HG03342 (cell line): ENCODE data around the gene KDELR3.

ENCODE experiments used
- ATAC-seq: cut with Tn5 transposase; IDR thresholded peaks from one replicate; pipeline ENCODE4 v1.9.1; 2021; ENCODE audit warnings: mild to moderate bottlenecking, moderate library complexity; ENCODE audit not compliant: unreplicated experiment

Gene KDELR3

DNA sequence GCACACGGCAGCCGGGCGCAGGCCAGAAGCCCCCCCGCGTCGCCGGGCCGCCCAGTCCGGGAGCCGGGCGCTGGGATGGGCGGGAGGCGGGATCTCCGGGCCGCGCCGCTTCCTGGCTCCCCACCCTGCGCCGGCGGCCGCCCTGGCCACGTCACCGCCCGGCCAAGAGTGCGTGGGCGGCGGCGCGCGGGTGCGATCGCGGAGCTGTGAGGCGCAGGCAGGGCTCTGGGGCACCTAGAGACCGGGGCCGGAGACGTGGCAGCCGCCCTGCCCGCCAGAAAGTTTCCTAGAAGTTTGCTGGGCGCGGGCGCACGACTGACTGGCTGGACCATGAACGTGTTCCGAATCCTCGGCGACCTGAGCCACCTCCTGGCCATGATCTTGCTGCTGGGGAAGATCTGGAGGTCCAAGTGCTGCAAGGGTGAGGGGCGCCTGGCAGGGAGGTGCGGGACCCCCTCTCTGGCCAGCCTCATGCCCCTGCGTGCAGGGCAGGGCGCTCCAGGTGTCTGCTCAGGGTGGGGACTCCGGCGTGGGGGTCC lies at the start of gene KDELR3:
KDELR3 (plus strand) TSS at position 193 of the 539 bp plus-strand sequence; CDS start at position 331, 138 bp downstream.
- ATAC-seq: no peak

DNA sequence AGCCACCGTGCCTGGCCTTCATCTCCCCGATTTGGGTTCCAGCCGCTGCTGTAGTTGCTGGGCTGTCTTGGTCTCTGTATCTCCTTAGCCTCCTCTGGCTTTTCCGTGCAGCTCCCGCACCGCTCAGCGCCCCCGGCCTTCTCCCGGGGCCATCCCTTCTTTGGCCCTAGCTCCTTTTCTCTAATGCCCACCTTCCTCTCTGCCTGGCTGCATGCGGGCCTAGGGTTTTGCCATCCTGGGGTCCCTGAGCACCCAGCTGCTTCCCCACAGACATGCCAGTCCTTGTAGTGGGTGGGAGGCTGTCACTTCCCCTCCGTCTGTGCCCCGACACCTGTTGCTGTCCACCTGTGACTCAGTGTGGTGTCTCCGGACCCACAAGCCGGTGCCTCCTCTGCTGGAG lies 49.3 kb upstream of the KDELR3 start:
- no peak for ATAC-seq

DNA sequence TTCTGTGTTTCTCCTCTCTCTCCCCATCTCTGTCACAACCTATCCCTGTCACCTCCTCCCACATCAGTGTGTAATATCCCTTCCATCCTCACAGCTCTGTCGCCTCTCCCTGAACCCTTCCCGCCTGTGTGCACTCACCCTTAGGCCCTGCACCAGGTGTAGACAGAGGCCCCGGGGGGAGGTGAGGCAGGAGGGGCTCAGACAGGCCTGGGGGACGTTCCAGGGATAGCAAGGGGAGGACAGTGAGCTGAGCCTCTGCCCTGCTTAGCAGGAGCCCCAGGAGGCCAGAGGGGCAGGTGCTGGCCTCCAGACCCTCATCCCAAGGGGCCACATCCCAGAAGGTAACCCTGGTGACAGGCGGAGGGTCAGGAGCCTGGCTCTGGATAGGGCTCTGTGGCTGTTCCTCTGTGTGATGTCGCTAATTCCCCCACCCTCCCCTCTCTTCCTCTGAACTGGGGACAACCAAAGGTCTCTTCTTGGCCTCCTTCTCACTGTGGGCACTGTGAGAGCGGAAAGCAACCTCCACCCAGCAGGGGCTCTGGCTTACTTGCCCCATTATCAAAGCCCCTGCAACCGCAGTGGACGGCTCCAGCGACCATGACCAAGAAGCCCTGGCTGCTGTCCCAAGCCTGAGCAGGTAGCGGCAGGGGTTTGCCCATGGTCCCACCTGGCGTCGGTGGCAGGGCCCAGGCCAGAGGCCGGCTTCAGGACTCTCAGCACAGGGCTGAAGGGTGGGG lies 48.6 kb upstream of the KDELR3 start:
- no peak for ATAC-seq

DNA sequence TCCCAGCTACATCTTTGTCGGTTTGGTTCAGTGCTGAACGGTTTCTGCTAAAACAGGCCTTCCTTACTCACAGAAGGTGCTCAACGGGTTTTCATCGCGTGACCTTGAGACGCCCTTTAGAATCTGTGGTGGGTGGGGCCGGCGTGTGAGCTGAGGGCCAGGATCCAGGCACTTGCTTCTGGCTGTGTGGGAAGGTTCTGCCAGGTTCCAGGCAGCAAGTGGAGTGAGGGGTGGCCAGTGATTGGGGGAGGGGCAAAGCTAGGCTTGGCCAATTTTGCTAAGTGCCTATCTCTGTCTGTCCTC lies 48.1 kb upstream of the KDELR3 start:
- ATAC-seq: no peak

DNA sequence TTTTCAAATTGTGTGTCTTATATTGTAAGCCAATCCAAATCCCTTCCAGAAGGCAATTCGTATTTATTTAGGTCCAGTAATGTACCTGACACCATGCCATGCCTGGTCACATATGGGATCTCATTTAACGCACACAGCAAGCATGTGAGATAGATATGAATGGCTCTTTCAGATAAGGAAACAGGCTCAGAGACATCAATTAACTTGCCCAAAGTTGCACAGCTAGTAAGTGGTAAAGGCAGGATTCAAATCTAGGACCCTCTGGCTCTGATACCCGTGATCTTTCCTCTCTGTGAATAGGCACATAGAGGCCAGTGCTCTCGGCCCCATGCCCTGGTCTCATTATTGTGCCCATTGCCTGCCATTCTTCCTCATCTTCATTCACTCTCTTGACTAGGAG lies 47.2 kb upstream of the KDELR3 start:
- ATAC-seq: no peak

DNA sequence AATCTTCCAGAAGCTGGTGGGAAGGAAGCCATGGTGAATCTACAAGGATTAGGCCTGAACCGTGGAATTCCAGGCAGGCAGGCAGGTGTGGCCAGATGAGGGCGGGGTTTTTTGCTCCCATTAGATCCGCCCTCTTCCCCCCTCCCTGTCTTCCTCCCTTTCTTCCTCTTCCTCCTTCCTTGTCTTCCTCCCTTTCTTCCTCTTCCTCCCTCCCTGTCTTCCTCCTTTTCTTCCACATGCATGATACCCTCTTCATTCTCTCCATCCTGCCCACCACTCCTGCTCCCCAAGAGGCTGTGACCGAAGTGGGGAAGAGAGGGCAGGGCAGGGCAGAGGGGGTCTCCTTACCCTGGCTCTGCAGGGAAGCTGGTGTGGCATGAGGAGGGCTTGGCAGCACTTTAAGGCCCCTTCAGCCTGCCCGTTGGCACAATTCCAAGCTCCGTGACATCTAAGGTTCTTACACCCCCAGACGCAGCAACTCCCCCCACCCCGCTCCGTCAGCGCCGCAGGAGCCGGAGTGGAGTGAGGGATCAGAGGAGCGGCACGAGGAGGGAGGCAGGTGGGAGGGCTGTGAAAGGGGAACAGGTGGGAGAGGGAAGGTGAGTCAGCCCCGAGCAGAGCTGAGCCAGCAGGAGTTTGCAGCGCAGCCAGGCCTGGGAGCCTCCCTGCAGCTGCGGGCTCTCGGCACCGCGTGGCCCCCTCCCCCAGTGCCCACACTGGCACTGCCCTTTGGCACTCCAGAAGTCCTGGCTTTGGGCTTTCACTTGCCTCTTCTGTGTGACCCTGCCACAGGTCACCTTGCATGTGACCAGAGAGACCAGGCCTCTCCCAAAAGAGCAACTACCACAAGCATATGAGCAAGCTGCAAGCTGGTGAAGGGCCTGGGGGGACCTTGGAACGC lies 45.0 kb upstream of the KDELR3 start:
- ATAC-seq: no peak

DNA sequence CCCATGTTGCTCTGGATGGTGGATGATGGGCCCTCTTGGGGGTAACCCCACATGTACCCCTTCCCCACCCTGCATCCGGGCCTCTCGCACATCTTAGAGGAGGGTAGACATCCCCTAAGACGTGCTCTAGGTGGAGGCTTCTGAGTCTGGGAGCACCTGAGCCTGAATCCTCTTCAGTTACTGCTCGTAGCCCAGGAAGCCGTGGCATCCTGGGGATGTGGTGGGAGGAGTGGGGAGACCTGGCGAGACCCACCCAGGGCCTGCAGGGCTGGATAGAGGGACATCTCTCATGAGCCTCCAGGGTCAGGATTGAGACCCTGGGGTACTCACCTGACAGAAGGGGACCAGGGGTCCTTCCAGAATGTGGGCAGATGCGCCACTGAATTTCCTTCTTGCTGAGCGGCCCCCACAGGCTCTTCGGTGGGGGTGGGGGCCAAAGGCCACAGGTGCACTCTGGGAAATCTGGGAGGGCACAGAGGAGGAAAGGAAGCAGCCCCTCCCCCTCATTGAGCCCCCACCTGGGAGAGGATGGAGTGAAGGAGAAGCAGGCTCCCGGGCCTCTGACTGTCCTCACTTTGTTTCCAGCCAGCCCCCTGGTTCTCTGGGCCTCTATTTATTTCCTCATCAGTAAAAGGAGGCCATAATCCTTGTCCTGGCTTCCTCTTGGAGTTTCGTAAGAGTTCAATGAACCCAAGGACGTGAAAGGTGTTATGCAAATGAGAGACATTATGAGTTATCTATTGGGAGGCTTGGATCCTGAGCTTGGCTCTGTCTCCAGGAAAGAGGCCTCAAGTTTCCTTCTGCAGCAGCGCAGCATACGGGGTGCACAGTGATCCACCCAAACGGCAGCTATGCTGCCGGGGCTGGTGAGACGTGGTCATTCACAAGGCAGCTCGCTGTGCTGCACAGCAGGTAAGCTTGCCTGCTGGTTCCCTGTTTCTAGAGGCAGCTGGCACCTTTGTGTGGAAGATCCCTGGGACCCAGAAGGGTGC lies 44.1 kb upstream of the KDELR3 start:
- ATAC-seq: no peak

DNA sequence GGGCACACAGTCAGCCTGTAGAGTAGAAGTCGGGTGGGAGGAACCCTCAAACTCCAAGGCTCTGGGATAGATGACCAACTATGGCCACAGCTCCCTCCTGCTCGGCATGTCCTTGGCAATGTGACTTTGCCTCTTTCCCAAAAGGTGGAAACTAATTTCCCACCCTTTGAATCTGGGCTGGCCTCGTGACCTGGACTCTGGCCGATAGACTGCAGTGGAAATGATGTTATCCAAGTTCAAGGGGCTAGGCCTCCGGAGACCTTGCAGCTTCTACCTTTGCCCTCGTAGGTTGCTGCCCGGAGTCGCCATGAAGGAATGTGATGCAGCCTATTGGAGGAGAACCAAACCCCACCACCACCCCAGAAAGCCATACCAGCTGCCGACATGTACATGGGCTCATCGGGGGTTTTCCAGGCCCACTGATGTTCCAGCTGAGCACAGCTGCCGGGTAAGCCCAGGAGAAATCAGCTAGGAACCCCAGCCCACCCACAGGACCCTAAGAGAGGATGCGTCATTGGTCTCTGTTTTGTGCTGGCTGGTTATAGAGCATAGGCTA lies 43.3 kb upstream of the KDELR3 start:
- no peak for ATAC-seq

DNA sequence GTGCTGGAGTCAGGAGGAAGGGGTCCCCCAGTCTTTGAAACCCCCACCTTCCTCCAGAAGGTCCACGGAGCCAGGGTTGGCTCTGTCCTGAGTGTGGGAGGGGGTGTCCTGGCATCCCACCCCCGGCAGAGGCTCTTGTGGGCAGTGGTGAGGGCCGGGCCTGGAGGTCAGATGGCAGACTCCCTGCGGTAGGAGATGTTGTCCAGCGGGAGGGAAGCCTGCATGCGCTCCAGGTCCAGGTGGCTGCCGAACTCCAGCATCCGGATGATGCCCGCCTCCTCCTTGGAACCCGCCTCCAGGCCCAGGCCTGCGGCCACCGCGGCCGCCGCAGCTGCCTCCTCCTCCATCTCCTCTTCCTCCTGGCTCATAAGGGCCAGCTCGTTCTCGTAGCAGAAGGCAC lies 41.3 kb upstream of the KDELR3 start:
- no peak for ATAC-seq

DNA sequence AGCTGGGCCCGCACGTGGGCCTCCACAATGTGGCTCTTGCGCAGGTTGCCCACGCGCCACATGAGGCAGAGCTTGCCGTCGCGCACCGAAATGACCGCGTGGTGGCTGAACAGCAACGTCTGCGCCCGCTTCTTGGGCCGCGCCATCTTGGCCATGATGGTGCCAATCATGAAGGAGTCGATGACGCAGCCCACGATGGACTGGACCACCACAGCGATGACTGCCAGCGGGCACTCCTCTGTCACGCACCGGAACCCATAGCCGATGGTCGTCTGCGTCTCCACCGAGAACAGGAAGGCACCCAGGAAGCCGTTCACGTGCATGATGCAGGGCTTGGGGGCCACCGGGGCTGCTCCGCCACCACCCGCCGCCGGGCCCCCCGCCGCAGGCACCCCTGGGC lies 40.4 kb upstream of the KDELR3 start:
- ATAC-seq: no peak

DNA sequence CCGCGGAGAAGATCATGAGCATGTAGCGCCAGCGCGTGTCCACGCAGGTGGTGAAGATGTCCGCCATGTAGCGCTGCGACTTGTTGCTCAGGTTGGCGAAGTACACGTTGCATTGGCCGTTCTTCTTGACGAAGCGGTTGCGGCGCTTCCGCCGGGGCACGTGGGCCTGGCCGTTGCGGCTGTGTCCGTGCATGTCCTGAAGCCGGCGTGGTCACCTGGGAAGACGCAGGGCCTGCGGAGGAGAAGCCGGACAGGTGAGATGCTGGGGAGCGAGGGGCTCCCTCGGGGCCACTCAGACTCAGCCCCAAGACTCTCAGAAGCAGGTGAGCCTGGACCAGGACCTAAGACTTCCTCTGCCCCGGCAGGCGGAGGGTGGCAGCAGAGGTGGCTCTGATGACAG lies 40.0 kb upstream of the KDELR3 start:
- ATAC-seq: no peak

DNA sequence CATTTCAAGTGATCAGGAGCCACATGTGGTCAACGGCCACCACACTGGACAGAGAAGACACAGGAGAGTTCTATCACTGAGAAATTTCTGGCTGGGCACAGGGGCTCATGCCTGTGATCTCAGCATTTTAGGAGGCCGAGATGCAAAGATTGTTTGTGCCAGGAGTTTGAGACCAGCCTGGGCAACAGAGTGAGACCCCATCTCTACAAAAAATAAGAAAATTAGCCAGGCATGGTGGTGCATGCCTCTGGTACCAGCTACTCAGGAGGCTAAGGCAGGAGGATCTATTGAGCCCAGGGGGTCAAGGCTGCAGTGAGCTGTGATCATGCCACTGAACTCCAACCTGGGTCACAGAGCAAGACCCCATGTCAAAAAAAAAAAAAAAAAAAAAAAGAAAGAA lies 39.2 kb upstream of the KDELR3 start:
- no peak for ATAC-seq

DNA sequence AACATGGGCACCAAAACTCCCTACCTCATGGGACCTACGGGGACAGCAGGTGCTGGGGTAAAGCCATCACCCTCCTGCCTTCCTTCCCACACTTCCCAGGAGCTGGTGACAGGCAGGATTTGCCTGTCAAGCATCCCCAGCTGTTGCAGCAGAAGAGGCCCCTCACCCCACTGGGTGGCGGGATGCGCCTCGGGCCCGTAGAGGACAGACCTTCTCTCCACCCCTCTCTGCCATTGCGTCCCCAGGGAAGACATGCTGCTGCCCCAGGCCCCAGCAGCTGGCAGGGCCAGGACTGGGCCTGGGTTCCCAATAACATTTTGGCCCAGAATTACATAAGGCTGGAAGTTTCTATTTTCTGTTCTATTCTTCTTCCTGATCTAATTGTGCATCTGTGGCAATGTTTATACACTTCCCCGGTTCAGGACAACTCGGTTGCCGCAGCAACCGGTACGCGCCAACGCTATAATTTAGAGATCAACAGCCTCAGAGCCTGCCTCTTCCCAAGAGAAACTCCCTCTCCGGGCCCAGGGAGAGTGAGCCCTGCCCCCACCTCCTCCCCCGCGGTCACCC lies 38.3 kb upstream of the KDELR3 start:
- no peak for ATAC-seq

DNA sequence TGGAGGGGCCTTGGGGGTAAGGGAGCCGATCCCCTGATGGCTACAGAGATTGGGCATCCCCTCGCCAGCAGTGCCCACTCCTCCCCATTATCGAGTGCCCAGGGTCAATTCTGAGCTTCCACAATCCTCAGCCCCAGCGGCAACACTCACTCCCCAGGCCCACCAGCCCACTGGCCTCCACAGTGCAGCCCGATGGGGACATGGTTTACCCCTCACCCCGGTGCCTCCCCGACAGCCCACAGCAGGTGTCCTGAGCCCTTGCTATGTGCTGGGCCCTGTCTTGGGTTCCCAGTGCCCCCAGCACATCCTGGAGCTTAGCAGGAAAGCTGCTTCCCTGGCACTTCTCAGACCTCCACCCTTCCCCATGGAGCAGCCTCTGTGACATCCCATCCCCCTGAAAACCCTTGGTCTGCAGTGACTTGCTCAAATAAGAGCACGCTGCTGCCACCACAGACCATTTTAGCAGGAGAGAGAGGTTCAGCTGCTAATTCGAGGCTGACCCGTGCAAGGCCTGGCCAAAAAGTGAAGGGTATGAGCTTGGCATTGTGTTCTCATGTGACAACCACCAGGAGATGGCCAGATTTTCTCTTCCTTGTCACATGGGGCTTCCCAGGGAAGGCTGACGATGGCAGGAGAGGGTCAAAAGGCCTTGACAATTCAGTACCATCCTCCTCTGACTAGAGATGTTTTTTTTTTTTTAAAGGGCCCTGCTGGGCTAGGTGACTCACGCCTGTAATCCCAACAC lies 36.5 kb upstream of the KDELR3 start:
- no peak for ATAC-seq

DNA sequence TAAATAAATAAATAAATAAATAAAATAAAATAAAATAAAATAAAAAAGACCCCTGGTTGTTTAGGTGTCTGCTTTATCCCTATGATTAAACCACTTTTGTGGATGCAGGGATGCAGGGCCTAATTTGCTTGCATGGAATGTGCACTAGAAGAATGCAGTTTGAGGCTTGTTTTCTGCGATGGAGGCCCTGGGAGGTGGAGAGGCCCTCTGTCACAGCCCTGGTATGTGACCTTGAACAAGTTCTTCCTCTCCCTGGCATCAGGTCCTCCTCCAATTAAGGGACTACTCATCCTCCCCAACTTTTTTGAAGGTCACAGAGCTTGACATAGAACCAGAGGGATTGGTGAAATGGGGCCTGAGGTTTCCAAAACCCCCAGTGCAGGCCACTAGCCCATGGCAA lies 35.6 kb upstream of the KDELR3 start:
- ATAC-seq: no peak

DNA sequence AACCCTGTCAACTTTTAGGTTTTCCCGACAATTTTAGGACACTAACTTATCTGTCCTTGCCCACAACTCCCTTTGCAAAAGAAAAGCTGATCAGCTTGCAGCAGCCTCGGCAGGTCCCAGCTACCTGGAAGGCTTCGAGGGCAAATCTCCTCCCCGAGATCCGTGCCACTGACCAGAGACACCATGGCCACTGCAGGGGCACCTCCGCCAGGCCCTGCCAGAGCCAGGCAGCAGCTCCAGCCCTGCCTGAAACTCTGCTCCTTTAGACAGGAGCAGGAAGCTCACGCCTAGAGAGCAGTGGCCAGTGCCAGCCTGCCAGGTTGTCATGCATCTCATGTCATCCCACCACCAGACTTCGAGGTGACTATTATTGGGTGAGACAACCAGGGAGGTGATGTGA lies 34.0 kb upstream of the KDELR3 start:
- no peak for ATAC-seq

DNA sequence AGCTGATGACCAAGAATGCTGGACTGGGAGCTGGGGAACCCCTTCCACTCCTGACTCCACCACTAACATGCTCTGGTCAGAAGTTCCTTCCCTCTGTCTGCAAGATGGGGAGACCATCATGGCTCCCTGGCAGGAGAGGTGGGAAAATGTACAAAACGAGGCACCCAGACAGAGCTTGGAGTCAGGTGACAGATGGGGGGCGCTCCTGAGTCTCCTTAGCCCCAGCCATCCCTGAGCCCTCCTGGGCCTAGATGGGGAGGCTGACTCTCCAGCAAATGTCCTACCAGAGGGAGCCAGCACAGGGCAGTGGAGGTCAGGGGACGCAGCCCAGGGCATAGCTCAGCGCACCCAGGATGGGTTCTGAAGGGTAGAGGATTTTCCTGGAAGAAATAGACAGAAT lies 32.9 kb upstream of the KDELR3 start:
- no peak for ATAC-seq

DNA sequence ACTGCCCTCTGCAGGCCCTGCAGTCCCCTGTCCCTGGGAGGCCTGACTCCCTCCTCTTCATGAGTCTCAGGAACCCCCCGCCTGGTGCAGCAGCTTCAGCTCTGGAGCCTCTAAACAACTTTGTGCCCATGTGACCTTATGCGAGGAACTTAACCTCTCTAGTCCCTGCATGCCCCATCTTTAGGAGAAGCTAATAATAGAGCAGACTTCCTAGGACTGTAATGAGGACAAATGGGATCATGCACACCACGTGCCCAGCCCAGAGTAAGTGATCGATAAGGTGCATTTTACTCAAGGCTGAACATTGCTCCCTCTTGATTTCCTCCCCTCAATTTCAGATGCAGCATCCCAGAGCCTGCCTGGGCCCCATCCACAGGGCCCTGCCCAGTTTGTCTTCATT lies 31.9 kb upstream of the KDELR3 start:
- ATAC-seq: no peak

DNA sequence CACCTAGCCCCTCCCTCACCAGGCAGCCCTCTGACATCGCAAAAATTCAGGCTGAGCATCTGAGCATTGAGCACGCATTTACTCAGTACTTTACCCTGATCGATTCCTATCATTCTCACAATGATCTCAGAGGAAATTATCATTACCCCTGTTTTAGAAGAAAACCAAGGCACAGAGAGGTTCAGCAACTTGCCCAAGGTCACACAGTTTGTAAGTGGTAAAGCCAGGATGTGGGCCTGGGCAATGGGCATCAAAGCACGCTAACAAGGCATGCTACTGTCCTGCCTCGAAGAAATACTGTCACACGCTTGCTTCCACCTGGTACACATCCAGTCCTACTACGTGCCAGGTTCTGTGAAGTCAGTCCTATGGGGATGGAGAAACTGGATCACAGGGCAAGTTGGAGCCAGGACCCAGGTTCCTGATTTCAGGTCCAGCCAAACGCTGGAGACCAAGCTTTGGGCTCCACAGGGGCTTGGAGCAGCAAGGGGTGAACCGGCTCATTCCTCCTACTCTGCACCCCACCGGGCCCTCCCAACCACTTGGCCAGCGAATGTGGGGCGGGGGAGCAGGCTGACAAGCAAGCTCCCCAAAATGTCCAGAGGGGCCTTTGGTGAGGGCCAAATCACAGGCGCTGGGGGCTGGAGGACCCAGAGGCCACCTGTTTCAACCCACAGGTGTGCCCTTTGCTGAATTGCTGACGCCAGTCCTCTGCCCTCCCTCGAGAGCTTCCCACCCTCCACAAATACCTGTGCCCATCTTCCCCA lies 31.1 kb upstream of the KDELR3 start:
- ATAC-seq: no peak
